ENCODE data around the gene RDH14. TPM values are rescaled to one million over a fixed set of nuclear protein-coding genes. Genes with fewer than 3 reads are reported as not detected.

The RDH14 gene
- total RNA-seq, 4 donors from 2014 or later: 26.4 to 138 (median 32.5) TPM

DNA sequence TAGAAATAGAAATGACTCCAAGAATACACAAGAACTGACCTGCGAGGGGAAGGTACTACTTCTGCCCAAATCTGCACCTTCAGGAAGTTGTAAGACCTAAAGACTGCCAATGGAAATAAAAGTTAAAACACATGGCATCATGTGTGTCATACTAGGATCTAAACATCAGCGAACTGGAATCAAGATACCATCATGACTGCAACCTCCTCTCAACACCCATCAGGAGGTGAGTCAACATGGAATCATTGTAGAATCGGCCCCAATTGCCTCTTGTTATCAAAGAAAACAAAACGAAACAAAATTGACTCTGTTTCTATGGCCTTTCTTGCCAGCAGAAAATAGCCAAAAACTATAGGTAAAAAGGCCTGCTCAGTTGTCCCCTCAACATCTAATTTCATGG is 15.1 kb downstream of the RDH14 start:
- Histone ChIP-seq H3K36me3 (no peaks in the 10 kb centered on the region), H3K4me1 (peaks cover 0 to 10% (median 0%) of the 10 kb centered on the region in 4 donors), H3K27ac (no peak overlapping the region), H3K4me3 (no peak overlapping the region), H3K27me3 (no peaks in the 10 kb centered on the region), H3K9me3 (no peaks in the 10 kb centered on the region)
- TF ChIP-seq EP300 (IDR thresholded peaks at IDR 0.05; ENCODE audit: low read depth) (no peak), POLR2A (IDR thresholded peaks at IDR 0.05) (no peak), POLR2AphosphoS5 (IDR thresholded peaks at IDR 0.05) (no peak)
- TF ChIP-seq, protein P1, sequence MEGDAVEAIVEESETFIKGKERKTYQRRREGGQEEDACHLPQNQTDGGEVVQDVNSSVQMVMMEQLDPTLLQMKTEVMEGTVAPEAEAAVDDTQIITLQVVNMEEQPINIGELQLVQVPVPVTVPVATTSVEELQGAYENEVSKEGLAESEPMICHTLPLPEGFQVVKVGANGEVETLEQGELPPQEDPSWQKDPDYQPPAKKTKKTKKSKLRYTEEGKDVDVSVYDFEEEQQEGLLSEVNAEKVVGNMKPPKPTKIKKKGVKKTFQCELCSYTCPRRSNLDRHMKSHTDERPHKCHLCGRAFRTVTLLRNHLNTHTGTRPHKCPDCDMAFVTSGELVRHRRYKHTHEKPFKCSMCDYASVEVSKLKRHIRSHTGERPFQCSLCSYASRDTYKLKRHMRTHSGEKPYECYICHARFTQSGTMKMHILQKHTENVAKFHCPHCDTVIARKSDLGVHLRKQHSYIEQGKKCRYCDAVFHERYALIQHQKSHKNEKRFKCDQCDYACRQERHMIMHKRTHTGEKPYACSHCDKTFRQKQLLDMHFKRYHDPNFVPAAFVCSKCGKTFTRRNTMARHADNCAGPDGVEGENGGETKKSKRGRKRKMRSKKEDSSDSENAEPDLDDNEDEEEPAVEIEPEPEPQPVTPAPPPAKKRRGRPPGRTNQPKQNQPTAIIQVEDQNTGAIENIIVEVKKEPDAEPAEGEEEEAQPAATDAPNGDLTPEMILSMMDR (IDR thresholded peaks at IDR 0.05): no peak
- DNase-seq: no peak
- in situ Hi-C loops (cut with MboI; ENCODE audit: low pct_ligation_motif_present in 1 of 4, low pct_unique_long_range_greater_than_20kb in 1 of 4, low sequenced_read_pairs in 3 of 4): no loop called here
- intact Hi-C loops (cut with DNase I; ENCODE audit: low total_unique reads): loop anchor here (2.0 kb wide), 1 partner anchor 69 kb away; no protein-coding TSS in a partner anchor
- 87 to 100% methylated on average over 1 to 4 of the region's 4 CpGs for WGBS, 2 donors (ENCODE audit: low coverage in 1 of 2)

DNA sequence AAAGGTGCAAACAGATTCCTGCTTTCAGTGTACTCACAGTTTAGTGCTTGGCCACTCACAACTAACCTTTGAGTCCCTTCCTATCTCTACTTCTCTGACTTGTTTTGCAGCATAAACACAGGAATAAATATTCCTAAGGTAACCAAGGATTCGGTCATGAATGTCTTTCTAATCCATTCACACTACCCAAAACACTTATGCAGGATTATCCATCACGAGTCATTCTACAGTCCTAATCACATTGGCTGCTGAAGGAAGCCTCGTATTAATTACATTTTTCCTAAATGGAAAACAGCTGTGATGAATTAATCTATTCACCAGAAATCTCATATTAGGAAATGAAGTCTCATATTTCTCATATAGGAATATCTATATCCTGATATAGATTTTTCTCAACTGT is 16.3 kb downstream of the RDH14 start:
- in situ Hi-C loops (cut with MboI; ENCODE audit: low pct_ligation_motif_present in 1 of 4, low pct_unique_long_range_greater_than_20kb in 1 of 4, low sequenced_read_pairs in 3 of 4) (no loop called here), intact Hi-C loops (cut with DNase I; ENCODE audit: low total_unique reads) (loop anchor here (2.0 kb wide), 1 partner anchor 67 kb away; no protein-coding TSS in a partner anchor)
- H3K4me3 ChIP-seq: no peak overlapping the region
- no peak for TF ChIP-seq POLR2AphosphoS5 (IDR thresholded peaks at IDR 0.05)
- no peak for TF ChIP-seq POLR2A (IDR thresholded peaks at IDR 0.05)
- TF ChIP-seq, protein P1 (IDR thresholded peaks at IDR 0.05): no peak
- no peak for TF ChIP-seq EP300 (IDR thresholded peaks at IDR 0.05; ENCODE audit: low read depth)
- no peaks in the 10 kb centered on the region for H3K9me3 ChIP-seq
- no peaks in the 10 kb centered on the region for H3K27me3 ChIP-seq
- no peaks in the 10 kb centered on the region for H3K36me3 ChIP-seq
- WGBS, 2 donors (ENCODE audit: low coverage in 1 of 2): 75 to 77% methylated on average over 3 of the region's 3 CpGs
- H3K27ac ChIP-seq: no peak overlapping the region
- DNase-seq: no peak
- H3K4me1 ChIP-seq: peaks cover 0 to 10% (median 0%) of the 10 kb centered on the region in 4 donors

DNA sequence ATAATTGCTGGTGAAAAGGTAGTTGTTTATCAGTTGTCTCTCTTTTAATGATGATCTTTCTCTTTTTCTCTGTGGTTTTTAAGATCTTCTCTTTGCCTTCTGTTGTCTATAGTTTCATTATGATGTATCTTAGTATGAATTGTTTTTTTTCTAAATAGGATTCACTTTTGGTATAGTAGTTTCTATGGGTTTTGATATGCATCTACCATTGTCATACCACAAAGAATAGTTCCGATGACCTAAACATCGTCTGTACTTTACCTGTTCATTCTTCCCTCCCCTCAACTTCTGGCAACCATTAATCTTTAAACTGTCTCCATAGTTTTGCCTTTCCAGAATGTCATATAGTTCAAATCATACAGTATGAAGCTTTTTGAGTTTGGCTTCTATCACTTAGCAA is 19.6 kb downstream of the RDH14 start:
- in situ Hi-C loops (cut with MboI; ENCODE audit: low pct_ligation_motif_present in 1 of 4, low pct_unique_long_range_greater_than_20kb in 1 of 4, low sequenced_read_pairs in 3 of 4) (no loop called here), intact Hi-C loops (cut with DNase I; ENCODE audit: low total_unique reads) (no loop called here)

GRCh38 chr2:18536697-18537096 is 23.8 kb downstream of the RDH14 start:
- Histone ChIP-seq H3K9me3 (no peaks in the 10 kb centered on the region), H3K36me3 (no peaks in the 10 kb centered on the region), H3K4me3 (no peak overlapping the region), H3K27ac (no peak overlapping the region), H3K27me3 (no peaks in the 10 kb centered on the region), H3K4me1 (peaks cover 0 to 3% (median 0%) of the 10 kb centered on the region in 4 donors)
- intact Hi-C loops (cut with DNase I; ENCODE audit: low total_unique reads): no loop called here
- in situ Hi-C loops (cut with MboI; ENCODE audit: low pct_ligation_motif_present in 1 of 4, low pct_unique_long_range_greater_than_20kb in 1 of 4, low sequenced_read_pairs in 3 of 4): no loop called here
- WGBS, 2 donors (ENCODE audit: low coverage in 1 of 2): 89 to 100% methylated on average over 1 of the region's 1 CpG
- no peak for TF ChIP-seq POLR2AphosphoS5 (IDR thresholded peaks at IDR 0.05)
- no peak for TF ChIP-seq EP300 (IDR thresholded peaks at IDR 0.05; ENCODE audit: low read depth)
- no peak for TF ChIP-seq POLR2A (IDR thresholded peaks at IDR 0.05)
- TF ChIP-seq, protein P1 (IDR thresholded peaks at IDR 0.05): no peak
- no peak for DNase-seq

More for the DNA sequence above, 19.6 kb downstream of the RDH14 start:
- Histone ChIP-seq H3K27ac (no peak overlapping the region), H3K27me3 (no peaks in the 10 kb centered on the region), H3K4me3 (no peak overlapping the region), H3K9me3 (no peaks in the 10 kb centered on the region), H3K4me1 (peaks cover 0 to 3% (median 0%) of the 10 kb centered on the region in 4 donors), H3K36me3 (no peaks in the 10 kb centered on the region)
- TF ChIP-seq, protein P1 (IDR thresholded peaks at IDR 0.05): no peak
- TF ChIP-seq POLR2AphosphoS5 (IDR thresholded peaks at IDR 0.05) (no peak), EP300 (IDR thresholded peaks at IDR 0.05; ENCODE audit: low read depth) (no peak)
- 79 to 89% methylated on average over 2 of the region's 2 CpGs for WGBS, 2 donors (ENCODE audit: low coverage in 1 of 2)
- DNase-seq: no peak
